ENCODE results near the gene FOXI2.

GRCh38 chr10:127781412-127781811 lies 44.4 kb downstream of the FOXI2 start:
- TF ChIP-seq CTCF (conservative IDR thresholded peaks at IDR 0.05; ENCODE audit: low read length) (no peak), EZH2phosphoT487 (IDR thresholded peaks at IDR 0.05; ENCODE audit: borderline replicate concordance, low read depth, low read length) (no peak)
